Activated T-cell treated with anti-CD3 and anti-CD28 coated beads, Interleukin-2, amount 50 U/mL, for 48 hours (primary cell): ENCODE data around the gene SEMA3C.

Experiments used
- DNase-seq, 2 experiments: peaks; one replicate each; pipeline ENCODE4 v3.0.0-alpha.2; 2020

SEMA3C gene

DNA sequence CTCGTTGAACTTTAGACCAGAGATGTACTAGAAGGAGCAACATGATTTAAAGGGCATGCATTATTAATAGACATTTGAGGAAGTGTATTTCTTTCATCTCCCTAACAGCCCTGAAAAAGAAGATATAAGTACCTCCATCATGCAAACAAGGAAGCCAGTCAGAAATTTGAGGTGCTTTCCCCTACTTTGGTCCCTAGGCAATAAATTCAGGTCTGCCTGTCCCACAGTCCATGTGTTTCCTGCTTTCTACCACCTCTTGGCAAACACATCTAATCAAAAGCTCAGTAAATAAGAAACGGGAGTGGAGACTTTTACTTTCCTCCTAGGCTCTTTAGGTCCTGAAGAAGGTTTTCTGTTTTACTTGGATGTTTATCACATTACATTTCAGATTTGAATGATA, 5.2 kb upstream of the SEMA3C start:
- no peak for DNase-seq

GRCh38 chr7:80923211-80923612, 4.4 kb upstream of the SEMA3C start:
- DNase-seq: no peak

- DNase-seq: no peak
Measured at GRCh38 chr7:80922253-80923049, 3.6 kb upstream of the SEMA3C start.

- no peak for DNase-seq
Measured at GRCh38 chr7:80921130-80921529, 2.3 kb upstream of the SEMA3C start.

DNA sequence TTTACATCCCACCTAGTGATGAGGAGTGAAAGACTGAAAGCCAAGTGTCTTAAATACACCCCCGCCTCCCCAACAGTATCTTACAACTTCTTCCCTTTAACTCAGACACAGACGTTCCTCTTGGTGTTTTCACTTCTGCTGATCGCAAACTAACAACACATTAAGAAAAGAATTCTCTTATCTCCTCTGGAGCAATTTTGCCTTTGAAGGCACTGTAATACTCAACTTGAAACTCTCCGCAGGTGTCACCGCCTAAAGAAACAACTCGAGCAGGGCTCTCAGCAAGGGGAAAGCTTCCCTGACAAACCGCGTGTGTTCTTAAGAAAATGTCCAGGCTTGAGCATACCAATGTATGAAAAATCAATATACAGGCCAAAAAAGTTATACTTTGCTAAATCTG, 452 bp downstream of the SEMA3C start:
- peak in 1 of 2 experiments; percentile 20 for DNase-seq

DNA sequence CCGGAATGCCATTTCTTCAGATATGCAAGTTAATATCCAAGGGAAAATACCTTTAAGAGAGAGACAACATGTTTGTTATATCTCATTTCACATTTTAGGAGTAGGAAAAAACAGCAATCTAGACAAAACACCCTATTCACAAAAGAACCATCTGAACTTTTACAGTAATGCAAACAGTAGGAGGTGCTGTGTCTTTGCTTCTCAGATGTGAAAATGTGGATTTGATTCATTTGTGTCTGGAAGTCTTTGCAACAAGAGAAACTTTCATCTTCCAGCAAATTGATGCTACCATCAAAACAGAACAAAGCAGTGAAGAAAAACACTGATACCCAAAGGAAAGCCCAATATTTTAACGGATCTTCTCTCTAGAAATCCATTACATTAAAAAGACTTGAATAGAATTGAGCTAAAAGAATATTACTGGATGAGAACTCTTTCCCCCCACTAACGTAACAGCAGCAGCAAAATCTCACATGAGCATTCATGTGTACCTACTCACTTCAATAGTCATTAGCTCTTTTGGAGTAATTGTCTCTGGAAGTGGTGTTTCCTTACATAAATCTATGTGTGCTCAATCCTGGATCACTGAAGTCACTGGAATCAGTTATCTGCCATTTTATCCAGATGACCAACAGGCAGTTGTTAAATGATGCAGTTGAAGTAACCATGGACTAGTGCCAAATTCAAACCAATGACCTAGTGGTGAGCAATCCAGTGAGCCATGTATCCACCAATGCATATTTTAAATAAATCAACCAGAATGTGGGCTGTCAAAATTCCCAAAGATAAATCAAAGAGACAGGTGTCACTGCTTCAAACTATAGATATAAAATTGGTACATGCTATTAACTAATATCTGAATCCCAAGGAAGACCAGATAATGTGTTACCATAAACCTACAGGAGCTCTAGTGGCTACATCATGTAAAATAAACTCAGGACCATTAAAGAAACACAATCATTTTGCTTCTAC, 1.8 kb downstream of the SEMA3C start:
- DNase-seq: no peak

DNA sequence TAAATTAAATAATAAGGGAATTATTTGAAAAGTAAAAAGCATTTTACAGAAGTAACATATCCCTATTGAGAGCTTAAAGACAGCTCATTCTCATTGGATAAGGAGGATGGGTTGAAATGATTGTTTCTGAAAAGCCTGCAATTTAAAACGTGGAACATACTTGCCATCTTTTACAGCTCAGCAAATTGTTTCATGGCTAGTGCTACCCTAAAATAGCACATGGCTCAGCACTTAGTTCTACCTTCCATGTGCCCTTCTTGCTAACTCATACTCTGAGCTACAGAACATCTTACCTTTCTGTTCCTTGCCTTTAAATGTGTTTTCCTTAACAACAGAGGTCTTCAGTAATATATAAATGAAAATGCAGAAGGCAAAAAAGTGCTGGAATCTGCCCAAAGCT, 8.6 kb downstream of the SEMA3C start:
- no peak for DNase-seq

DNA sequence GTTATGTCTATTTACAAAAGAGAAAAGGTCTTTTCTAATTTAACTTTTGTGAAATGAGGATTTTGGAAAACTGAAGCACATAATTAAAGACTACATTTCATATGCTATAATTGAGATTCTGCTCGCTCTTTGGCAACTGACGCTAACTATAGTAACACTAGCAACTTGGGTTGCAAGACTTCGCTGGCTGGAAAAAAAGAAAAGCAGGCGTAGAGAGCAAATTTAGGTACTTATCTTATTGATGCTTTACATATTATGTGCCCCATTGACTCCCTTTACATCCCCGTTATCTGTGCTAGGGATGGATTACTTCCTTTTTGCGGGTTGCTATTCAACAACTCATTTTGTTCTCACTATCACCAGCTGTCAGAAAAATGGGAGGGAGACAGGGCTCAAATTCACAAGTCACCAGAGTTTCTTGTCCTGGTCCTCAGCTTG, 10.5 kb downstream of the SEMA3C start:
- no peak for DNase-seq

- no peak for DNase-seq
Measured at GRCh38 chr7:80907612-80908011, 11.2 kb downstream of the SEMA3C start.

DNA sequence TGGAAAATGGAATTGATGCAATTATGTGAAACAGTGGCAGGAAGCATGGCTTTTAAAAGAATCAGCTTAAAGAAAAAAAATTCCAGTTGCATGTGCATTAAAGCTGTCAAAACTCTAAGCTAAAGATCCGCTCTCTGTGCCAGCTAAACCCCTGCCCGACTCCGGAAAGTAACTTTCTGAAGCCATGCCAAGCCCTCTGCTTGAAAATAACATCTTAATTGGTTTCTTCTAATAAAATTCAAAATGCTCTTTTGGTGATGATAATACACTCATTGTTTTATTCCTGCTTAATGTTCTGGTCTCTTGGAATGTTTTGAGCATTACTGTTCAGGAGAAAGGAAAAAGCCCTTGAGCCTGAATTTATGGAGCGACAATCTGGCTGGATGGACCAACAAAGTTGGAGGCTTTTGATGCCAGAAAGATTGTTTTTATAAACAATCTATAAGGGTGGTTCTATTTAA, 11.7 kb downstream of the SEMA3C start:
- DNase-seq: no peak

DNA sequence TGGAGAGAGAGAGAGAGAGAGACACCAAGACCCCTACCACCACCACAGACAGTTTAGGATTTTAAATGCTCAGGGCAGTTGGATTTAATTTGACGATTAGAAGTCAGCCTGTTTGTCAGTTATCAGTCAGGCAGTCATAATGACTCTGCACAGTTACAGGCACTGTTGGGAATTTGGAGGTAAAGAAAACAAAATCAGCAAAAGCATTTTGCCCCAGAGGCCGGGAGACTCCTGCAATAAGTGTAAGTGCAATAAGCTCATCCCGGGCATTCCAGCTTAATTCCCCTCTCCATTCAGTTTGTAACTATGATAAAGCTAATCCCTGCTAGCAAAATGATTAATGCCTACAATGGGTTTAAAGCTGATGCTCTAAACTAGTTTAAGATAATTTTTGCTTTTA, 13.5 kb downstream of the SEMA3C start:
- DNase-seq: no peak

DNA sequence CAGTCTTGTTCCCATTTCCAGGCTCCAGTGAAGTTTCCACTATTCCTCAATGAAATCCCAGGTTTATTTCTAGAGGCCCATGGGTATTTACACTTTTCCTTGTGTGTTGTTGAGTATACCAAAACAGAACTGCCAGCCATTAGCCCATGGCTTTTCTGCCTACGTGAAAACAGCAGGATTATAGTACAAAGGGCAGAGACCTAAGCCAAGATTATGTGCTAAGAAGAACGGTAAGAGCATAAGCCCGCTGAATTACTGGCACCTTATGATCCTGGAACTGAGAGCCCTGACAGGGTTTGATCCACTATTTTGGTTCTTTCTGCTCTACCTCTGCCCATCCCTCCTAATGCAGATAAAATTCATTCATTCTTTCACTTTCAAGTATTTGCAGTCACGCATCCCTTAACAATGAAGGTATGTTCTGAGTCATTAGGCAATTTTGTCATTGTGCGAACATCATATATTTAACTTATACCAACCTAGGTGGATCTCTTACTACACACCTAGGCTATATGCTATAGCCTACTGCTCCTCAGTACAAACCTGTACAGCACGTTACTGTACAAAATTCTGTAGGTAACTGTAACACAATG, 16.0 kb downstream of the SEMA3C start:
- DNase-seq: no peak

GRCh38 chr7:80902019-80902418, 16.8 kb downstream of the SEMA3C start:
- no peak for DNase-seq

- DNase-seq: no peak
Measured at GRCh38 chr7:80900583-80901576, 18.0 kb downstream of the SEMA3C start.

DNA sequence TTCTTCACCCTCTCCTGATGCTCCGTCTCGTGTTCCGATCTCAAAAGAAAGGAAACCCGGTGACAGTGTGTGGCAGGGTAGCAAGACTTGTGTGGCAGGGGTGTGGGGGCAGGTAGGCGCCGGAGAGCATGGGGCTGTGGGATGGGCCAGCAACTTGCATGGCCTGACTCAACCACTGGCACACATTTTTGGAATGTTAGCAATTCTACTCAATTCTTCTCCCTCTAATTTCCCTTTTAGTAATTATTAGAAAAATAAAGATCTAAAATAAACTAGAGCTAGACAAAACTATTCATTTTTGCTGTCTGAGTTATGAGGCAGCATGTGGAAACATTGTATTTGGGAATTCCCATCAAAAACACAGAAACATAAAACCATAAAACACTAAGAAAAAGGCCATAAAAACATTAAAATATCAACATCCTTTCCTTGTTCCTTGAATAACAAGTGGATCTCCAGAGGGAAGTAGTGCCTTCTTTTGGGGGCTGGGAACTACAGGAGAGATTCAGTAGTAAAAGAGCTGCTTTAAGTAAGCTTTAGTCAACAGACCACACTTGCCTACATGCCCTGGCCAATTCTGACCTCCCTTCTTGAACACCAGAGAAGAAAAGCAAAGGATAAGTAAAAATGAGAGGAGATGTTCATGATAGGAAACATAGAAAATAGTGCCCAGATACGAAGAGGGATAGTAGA, 21.8 kb downstream of the SEMA3C start:
- DNase-seq: no peak

DNA sequence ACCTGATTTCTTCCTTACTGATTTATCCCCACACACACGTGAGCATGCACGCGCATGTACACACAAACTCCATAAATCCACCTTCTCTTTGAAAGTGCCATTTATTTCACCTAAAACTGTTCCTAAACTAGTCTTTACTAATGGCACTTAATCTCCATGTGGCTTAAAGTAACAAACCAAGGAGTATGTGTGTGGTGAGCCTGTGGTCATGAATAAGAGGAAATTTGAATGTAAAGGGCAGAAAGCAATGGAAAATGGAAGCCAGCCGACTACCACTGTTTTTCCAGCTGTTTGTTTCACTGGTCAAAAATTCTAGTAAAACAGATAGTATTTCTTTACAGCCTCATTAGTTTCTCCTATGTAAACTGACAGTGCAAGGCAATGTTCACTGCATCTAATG, 23.8 kb downstream of the SEMA3C start:
- DNase-seq: no peak

- no peak for DNase-seq
Measured at GRCh38 chr7:80891259-80891544, 27.6 kb downstream of the SEMA3C start.

DNA sequence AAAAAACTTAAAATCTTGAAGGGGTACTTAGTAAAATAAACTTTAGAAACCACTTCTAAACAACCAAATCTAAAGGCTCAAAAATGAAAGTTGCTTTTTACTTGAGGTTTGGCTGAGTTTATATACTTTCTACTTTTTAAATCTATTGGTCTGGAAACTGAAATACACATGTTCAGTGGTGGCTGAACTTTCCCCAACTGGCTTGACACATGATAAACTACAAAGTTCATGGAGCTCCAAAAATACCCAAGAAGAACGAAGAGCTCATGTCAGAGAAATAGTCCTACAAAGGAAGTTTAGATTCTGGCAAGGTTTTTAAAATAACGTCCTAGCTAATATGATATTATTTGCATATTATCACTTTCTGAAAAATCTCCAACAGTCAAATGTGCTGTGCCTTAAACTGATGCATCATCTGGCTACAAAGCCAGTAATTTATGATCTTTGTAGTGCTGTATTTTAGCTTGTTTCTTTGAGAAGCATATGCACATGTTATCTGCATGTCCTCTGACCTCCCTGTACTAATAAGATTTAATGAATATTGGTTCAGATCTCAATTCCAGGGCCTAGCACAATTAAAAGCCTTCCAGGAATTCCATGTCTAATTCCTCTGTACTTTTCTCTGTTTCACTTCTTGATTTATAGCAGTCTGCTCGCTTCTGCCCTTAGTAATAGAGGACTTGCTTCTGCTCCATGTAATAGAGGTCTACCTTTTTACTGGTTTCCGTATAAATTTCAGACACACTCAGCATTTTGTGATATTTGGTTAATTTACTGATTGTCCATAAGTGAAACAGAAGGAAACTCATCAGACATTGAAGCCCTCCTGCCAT, 28.2 kb downstream of the SEMA3C start:
- no peak for DNase-seq

- DNase-seq: no peak
Measured at GRCh38 chr7:80889525-80889924, 29.3 kb downstream of the SEMA3C start.

DNA sequence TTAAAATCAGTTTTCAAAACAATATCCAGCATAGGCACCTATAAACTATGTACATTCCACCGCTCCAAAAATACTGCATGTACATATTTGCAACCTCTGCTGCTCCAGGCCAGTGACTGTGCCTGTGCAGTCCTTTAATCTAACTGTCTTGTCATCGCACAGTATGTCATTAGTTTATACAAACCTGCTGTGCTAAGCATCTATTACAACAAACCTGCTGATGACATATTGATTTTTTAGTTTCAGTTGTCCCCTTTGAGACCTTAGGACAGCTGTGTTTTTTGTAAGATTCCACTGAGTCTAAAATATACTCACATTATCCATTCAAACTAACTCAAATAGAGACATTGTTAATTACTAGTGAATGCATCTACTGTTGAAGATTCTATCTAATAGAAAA, 33.1 kb downstream of the SEMA3C start:
- DNase-seq: no peak
